Measurements from ENCODE around the gene IMPACT.

The IMPACT gene

GRCh38 chr18:24427484-24427883, 1.0 kb downstream of the IMPACT start:
- peaks cover 6% of the 10 kb centered on the region; the same call in 1 of the 2 replicates for H3K36me3 ChIP-seq
- peak overlapping the region; percentile 56 for H3K4me3 ChIP-seq (ENCODE audit: low read depth, low read length)
- TF ChIP-seq CTCF (IDR thresholded peaks at IDR 0.05; ENCODE audit: low read depth, low read length): no peak
- peak overlapping the region; percentile 92; the same call in 1 of the 2 replicates for H3K27ac ChIP-seq
- peaks cover 3% of the 10 kb centered on the region for H3K9me3 ChIP-seq (ENCODE audit: severe bottlenecking)
- H3K27me3 ChIP-seq (ENCODE audit: insufficient read depth, low read depth, severe bottlenecking): no peaks in the 10 kb centered on the region
- no peak for DNase-seq

GRCh38 chr18:24428709-24429108, 2.2 kb downstream of the IMPACT start:
- Histone ChIP-seq H3K4me3 (ENCODE audit: low read depth, low read length) (no peak overlapping the region), H3K27ac (no peak overlapping the region)
- DNase-seq: no peak

GRCh38 chr18:24429188-24429587, 2.7 kb downstream of the IMPACT start:
- DNase-seq: no peak
- no peak overlapping the region for H3K27ac ChIP-seq
- no peaks in the 10 kb centered on the region for H3K27me3 ChIP-seq (ENCODE audit: insufficient read depth, low read depth, severe bottlenecking)
- peaks cover 3% of the 10 kb centered on the region for H3K9me3 ChIP-seq (ENCODE audit: severe bottlenecking)
- no peak overlapping the region for H3K4me3 ChIP-seq (ENCODE audit: low read depth, low read length)
- H3K36me3 ChIP-seq: peaks cover 6% of the 10 kb centered on the region
- TF ChIP-seq CTCF (IDR thresholded peaks at IDR 0.05; ENCODE audit: low read depth, low read length): no peak

More at GRCh38 chr18:24428709-24429108, 2.2 kb downstream of the IMPACT start:
- Histone ChIP-seq H3K9me3 (ENCODE audit: severe bottlenecking) (peaks cover 3% of the 10 kb centered on the region), H3K27me3 (ENCODE audit: insufficient read depth, low read depth, severe bottlenecking) (no peaks in the 10 kb centered on the region), H3K36me3 (peaks cover 6% of the 10 kb centered on the region)
- no peak for TF ChIP-seq CTCF (IDR thresholded peaks at IDR 0.05; ENCODE audit: low read depth, low read length)

- TF ChIP-seq CTCF (IDR thresholded peaks at IDR 0.05; ENCODE audit: low read depth, low read length): no peak
- no peak overlapping the region for H3K4me3 ChIP-seq (ENCODE audit: low read depth, low read length)
- H3K9me3 ChIP-seq (ENCODE audit: severe bottlenecking): no peaks in the 10 kb centered on the region
- no peak for DNase-seq
- H3K36me3 ChIP-seq: peaks cover 2% of the 10 kb centered on the region
- no peak overlapping the region for H3K27ac ChIP-seq
- H3K27me3 ChIP-seq (ENCODE audit: insufficient read depth, low read depth, severe bottlenecking): no peaks in the 10 kb centered on the region
These were observed 6.1 kb downstream of the IMPACT start for GRCh38 chr18:24432618-24433017.

- no peak for TF ChIP-seq CTCF (IDR thresholded peaks at IDR 0.05; ENCODE audit: low read depth, low read length)
- Histone ChIP-seq H3K27ac (no peak overlapping the region), H3K36me3 (peaks cover 8% of the 10 kb centered on the region), H3K4me3 (ENCODE audit: low read depth, low read length) (no peak overlapping the region), H3K9me3 (ENCODE audit: severe bottlenecking) (no peaks in the 10 kb centered on the region), H3K27me3 (ENCODE audit: insufficient read depth, low read depth, severe bottlenecking) (no peaks in the 10 kb centered on the region)
- no peak for DNase-seq
These were observed 10.5 kb downstream of the IMPACT start for GRCh38 chr18:24436939-24437338.

- Histone ChIP-seq H3K36me3 (peaks cover 24% of the 10 kb centered on the region), H3K9me3 (ENCODE audit: severe bottlenecking) (no peaks in the 10 kb centered on the region), H3K27me3 (ENCODE audit: insufficient read depth, low read depth, severe bottlenecking) (no peaks in the 10 kb centered on the region), H3K4me3 (ENCODE audit: low read depth, low read length) (no peak overlapping the region), H3K27ac (no peak overlapping the region)
- no peak for DNase-seq
- no peak for TF ChIP-seq CTCF (IDR thresholded peaks at IDR 0.05; ENCODE audit: low read depth, low read length)
These were observed 17.4 kb downstream of the IMPACT start for GRCh38 chr18:24443870-24444269.

Measured in WERI-Rb-1 (cell line).